Panc1 (cell line): ENCODE measurements around the gene AGPAT4.

Experiments used
- POLR2AphosphoS5 ChIP-seq: IDR thresholded peaks from 2 replicates; pipeline ENCODE4 v1.6.1; 2012; ENCODE audit warnings: mild to moderate bottlenecking, low read depth, low read length, moderate library complexity
- SIN3A ChIP-seq: IDR thresholded peaks from 2 replicates; pipeline ENCODE4 v1.6.1; 2012; ENCODE audit warnings: low read depth, mild to moderate bottlenecking, low read length, moderate library complexity, borderline replicate concordance; ENCODE audit not compliant: insufficient read depth
- TF ChIP-seq, protein P1 (sequence below): fragments of 450-650 bp; IDR thresholded peaks from 2 replicates; pipeline ENCODE4 v1.5.1; 2017; ENCODE audit warnings: mild to moderate bottlenecking

DNA sequence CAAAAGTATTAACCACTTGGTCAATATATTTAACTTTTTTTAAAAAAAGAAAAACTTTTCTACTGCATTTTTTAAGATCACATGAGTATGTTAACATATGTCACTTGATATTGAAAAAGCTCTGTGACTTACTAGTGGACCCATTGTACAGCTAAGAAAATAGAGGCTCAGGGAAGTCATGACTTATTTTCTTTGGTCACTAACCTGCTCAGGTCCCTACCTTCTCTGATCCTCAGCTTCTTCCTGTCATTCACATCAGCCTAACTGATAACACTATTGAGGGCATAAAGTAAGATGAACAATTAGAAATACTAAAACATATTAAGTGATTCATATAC lies 19.8 kb downstream of the AGPAT4 start:
- TF ChIP-seq, protein P1, sequence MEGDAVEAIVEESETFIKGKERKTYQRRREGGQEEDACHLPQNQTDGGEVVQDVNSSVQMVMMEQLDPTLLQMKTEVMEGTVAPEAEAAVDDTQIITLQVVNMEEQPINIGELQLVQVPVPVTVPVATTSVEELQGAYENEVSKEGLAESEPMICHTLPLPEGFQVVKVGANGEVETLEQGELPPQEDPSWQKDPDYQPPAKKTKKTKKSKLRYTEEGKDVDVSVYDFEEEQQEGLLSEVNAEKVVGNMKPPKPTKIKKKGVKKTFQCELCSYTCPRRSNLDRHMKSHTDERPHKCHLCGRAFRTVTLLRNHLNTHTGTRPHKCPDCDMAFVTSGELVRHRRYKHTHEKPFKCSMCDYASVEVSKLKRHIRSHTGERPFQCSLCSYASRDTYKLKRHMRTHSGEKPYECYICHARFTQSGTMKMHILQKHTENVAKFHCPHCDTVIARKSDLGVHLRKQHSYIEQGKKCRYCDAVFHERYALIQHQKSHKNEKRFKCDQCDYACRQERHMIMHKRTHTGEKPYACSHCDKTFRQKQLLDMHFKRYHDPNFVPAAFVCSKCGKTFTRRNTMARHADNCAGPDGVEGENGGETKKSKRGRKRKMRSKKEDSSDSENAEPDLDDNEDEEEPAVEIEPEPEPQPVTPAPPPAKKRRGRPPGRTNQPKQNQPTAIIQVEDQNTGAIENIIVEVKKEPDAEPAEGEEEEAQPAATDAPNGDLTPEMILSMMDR: no peak
- no peak for TF ChIP-seq SIN3A
- TF ChIP-seq POLR2AphosphoS5: no peak
